ENCODE results near the gene FAAH2.

Gene FAAH2

DNA sequence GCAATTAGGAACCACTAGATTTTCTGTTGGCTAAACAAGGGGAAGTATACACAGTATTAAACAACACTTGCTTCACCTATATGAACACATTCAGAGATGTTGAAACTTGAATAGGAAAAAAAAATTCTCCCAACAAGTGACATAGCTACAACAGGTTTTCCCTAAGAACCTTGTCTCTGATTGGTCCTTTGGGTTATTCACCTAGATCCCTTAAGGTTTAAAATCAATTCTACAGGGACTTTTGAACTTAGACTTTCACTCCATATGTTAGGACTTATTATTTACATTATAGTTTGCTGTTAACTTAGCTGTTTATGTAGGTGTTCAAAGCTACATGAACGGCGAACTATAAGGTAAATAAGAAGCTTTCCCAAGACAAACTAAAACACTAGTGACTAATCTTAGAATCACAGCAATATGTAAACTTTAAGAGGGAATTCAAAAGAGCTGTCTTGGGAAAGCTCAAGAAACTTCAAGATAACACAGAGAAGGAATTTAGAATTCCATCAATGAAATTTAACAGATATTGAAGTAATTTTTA is 233.1 kb downstream of the FAAH2 start:
- TF ChIP-seq, protein P1, sequence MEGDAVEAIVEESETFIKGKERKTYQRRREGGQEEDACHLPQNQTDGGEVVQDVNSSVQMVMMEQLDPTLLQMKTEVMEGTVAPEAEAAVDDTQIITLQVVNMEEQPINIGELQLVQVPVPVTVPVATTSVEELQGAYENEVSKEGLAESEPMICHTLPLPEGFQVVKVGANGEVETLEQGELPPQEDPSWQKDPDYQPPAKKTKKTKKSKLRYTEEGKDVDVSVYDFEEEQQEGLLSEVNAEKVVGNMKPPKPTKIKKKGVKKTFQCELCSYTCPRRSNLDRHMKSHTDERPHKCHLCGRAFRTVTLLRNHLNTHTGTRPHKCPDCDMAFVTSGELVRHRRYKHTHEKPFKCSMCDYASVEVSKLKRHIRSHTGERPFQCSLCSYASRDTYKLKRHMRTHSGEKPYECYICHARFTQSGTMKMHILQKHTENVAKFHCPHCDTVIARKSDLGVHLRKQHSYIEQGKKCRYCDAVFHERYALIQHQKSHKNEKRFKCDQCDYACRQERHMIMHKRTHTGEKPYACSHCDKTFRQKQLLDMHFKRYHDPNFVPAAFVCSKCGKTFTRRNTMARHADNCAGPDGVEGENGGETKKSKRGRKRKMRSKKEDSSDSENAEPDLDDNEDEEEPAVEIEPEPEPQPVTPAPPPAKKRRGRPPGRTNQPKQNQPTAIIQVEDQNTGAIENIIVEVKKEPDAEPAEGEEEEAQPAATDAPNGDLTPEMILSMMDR (IDR thresholded peaks at IDR 0.05; ENCODE audit: low read depth, low read length), result no peak
- no peak overlapping the region for H3K4me3 ChIP-seq (replicated peaks in 1 of 2; ENCODE audit: low read depth in 2 of 2, low read length in 2 of 2)
- no peak for DNase-seq (ENCODE audit: low read depth in 2 of 2)

DNA sequence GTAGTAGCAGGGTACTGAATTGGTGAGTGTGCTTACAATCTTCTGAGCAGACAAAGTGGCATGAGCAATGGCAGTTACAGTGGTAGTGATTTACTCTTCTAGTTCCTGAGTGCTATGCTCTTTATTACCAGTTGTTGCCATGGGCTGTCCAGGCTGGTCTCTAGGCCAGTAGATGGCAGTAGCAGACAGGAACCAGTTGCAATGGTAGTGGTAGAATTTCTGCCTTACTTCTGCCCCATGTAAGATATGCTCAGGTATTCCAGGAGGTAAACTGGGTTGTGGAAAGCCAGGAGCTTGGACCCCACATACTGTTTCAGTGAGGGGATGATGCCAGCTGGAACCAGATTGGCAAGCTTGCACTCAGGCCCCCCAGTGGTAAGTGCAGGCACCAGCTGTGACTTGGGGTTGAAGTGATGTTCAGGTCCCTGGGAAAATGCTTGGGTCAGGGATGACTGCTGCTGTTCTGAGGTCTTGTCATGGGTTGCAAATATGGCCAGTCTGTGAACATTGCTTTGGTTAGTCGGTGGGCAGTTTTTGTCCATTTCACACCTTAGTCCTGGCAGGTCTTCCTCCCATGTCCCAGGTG is 242.3 kb downstream of the FAAH2 start:
- TF ChIP-seq, protein P1 (IDR thresholded peaks at IDR 0.05; ENCODE audit: low read depth, low read length), result peak; percentile 46
- no peak overlapping the region for H3K4me3 ChIP-seq (replicated peaks in 1 of 2; ENCODE audit: low read depth in 2 of 2, low read length in 2 of 2)
- DNase-seq (ENCODE audit: low read depth in 2 of 2), result peak; percentile 0 to 19

All from cardiac fibroblast (primary cell).